Testis (tissue), 3 donors: ENCODE data around the gene CLASRP. TPM values are rescaled to one million over a fixed set of nuclear protein-coding genes. Genes with fewer than 3 reads are reported as not detected.

Experiments used
- DNase-seq: peaks from one replicate; pipeline ENCODE4 v3.0.0-alpha.2; 2019
- H3K27ac ChIP-seq, 2 donors: fragments of 200-600 bp; sonication (generic); one replicate each; pipeline ENCODE4 v1.5.1; 2019
- H3K27me3 ChIP-seq: fragments of 200-600 bp; sonication (generic); one replicate; pipeline ENCODE4 v1.5.1; 2019
- H3K36me3 ChIP-seq: fragments of 200-600 bp; sonication (generic); one replicate; pipeline ENCODE4 v1.5.1; 2017; ENCODE audit warnings: low read depth; ENCODE audit errors: missing control alignments
- H3K4me1 ChIP-seq: fragments of 200-600 bp; sonication (generic); one replicate; pipeline ENCODE4 v1.5.1; 2019
- H3K4me3 ChIP-seq, 2 donors: fragments of 200-600 bp; sonication (generic); one replicate each; pipeline ENCODE4 v1.5.1; 2017 to 2019
- H3K9me3 ChIP-seq: fragments of 200-600 bp; sonication (generic); one replicate; pipeline ENCODE4 v1.5.1; 2017
- POLR2A ChIP-seq: fragments of 450-650 bp; IDR thresholded peaks from one replicate; pipeline ENCODE4 v1.6.1; 2017; ENCODE audit warnings: antibody characterized with exemption, mild to moderate bottlenecking, moderate library complexity
- WGBS, 2 donors: methylation state at CpG; one replicate each; pipeline ENCODE4 v1.1.5; 2018; 5-methylcytosine and 5-hydroxymethylcytosine counted together
- intact Hi-C: fragments of 100-400 bp; cut with DNase I; formaldehyde crosslinking; loops from one replicate; pipeline ENCODE4 v1.15.1; 2023; ENCODE audit warnings: low total_unique reads
- polyA plus RNA-seq: library from polyadenylated mRNA; stranded (reverse); fragments of 350-450 nt; fragmentation: Illumina TruSeq; extraction: RNeasy Lipid Tissue Mini Kit (QIAGEN cat#74804); gene quantifications from one replicate; pipeline ENCODE4 v1.2.3, GENCODE V29; 2014; ENCODE audit warnings: low read depth, low replicate concordance; ENCODE audit not compliant: insufficient read depth
- total RNA-seq, 2 donors: library from RNA; depleted of rRNA; stranded (reverse); fragments of >200 nt; gene quantifications; one replicate each; pipeline ENCODE4 v1.2.3, GENCODE V29; 2016
- TF ChIP-seq, protein P1 (sequence below), 3 experiments: fragments of 450-650 bp in 2 of 3; fragments of 200-600 bp in 1 of 3; sonication (generic) in 1 of 3; IDR thresholded peaks; one replicate each; pipeline ENCODE4 v1.5.1; 2016 to 2019; ENCODE audit warnings: antibody characterized with exemption in 3 of 3, mild to moderate bottlenecking in 2 of 3, moderate library complexity in 1 of 3

The CLASRP gene
- total and polyA plus RNA-seq, 3 donors from 2014 or later, result 76.1 to 132 (median 113) TPM

DNA sequence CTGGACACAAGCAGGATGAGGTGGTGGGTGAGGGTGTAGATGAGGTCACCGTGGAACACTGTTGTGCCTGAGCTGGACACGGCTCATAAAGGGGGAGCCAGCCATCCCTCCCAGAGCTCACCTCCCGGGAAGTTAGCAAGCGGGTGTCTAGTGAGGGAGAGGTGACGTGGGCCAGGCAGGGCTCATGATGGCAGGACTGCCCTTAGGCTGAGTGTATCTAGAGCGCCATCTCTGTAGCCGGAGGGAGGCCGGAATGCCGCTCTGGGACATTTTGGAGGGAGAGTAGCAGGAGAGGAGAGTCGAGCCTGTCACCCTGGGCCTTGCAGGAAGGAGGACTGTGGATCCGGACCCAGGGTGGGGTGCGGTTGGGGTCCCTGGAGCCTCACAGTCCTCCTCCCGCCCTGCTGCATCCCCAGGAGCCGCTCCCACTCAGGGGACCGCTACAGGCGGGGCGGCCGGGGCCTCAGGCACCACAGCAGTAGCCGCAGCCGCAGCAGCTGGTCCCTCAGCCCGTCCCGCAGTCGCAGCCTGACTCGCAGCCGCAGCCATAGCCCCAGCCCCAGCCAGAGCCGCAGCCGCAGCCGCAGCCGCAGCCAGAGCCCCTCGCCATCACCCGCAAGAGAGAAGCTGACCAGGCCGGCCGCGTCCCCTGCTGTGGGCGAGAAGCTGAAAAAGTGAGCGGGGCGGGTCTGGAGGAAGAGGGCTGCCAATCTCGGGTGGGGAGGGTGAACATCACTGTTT, 28.2 kb downstream of the CLASRP start:
- no peak for TF ChIP-seq POLR2A
- TF ChIP-seq, protein P1, sequence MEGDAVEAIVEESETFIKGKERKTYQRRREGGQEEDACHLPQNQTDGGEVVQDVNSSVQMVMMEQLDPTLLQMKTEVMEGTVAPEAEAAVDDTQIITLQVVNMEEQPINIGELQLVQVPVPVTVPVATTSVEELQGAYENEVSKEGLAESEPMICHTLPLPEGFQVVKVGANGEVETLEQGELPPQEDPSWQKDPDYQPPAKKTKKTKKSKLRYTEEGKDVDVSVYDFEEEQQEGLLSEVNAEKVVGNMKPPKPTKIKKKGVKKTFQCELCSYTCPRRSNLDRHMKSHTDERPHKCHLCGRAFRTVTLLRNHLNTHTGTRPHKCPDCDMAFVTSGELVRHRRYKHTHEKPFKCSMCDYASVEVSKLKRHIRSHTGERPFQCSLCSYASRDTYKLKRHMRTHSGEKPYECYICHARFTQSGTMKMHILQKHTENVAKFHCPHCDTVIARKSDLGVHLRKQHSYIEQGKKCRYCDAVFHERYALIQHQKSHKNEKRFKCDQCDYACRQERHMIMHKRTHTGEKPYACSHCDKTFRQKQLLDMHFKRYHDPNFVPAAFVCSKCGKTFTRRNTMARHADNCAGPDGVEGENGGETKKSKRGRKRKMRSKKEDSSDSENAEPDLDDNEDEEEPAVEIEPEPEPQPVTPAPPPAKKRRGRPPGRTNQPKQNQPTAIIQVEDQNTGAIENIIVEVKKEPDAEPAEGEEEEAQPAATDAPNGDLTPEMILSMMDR (IDR thresholded peaks at IDR 0.05), result no peak
- Histone ChIP-seq H3K36me3 (no peaks in the 10 kb centered on the region), H3K4me3 (no peak overlapping the region), H3K9me3 (no peaks in the 10 kb centered on the region), H3K4me1 (no peaks in the 10 kb centered on the region), H3K27me3 (no peaks in the 10 kb centered on the region), H3K27ac (no peak overlapping the region)
- 91 to 95% methylated on average over 9 to 36 of the region's 38 CpGs for WGBS, 2 donors
- DNase-seq, result no peak
- intact Hi-C loops, result no loop called here

DNA sequence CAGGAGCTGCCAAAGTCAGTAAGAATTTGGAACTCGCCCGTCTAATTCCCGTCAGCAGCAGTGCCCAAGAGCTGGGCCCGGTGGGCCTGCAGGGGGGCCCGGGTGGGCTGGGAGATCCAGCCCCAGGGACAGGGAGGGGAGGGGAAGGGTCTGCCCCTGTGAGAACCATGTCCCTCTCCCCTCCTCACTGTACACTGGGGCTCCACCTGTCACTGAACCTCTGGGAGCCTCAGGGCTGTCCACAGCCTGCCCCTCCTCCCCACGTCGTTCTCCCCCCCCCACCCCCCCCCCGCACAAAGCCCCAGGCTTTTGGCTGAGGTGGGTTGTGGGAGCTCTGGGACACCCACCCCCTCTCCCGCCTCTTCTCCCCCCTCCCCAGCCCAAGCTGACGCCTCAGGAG, 29.2 kb downstream of the CLASRP start:
- TF ChIP-seq, protein P1 (IDR thresholded peaks at IDR 0.05), result no peak
- no peak for TF ChIP-seq POLR2A
- H3K27me3 ChIP-seq, result no peaks in the 10 kb centered on the region
- H3K9me3 ChIP-seq, result no peaks in the 10 kb centered on the region
- intact Hi-C loops, result no loop called here
- WGBS, 2 donors, result 88 to 90% methylated on average over 5 to 10 of the region's 10 CpGs
- no peaks in the 10 kb centered on the region for H3K4me1 ChIP-seq
- H3K4me3 ChIP-seq, result no peak overlapping the region
- H3K36me3 ChIP-seq, result no peaks in the 10 kb centered on the region
- DNase-seq, result no peak
- H3K27ac ChIP-seq, result no peak overlapping the region

DNA sequence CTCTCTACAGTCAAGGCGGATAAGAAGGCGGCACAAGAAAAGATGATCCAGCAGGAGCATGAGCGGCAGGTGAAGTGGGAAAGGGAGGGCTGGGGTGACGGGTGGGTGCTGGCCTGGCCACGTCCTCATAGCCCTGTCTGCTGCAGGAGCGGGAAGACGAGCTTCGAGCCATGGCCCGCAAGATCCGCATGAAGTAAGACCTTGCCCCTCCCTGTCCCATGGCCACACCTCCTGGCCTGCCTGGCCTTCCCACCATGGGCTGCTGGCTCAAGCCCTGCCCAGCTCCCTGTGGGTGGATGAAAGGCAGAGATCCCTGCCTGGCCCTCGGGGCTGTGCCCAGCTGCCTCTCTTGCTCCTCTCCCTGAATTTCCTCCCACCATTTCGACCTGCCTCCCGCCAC, 30.2 kb downstream of the CLASRP start:
- TF ChIP-seq, protein P1 (IDR thresholded peaks at IDR 0.05), result no peak
- no peak for TF ChIP-seq POLR2A
- peak; percentile 39 for DNase-seq
- H3K4me3 ChIP-seq, result no peak overlapping the region
- intact Hi-C loops, result no loop called here
- no peaks in the 10 kb centered on the region for H3K4me1 ChIP-seq
- no peak overlapping the region for H3K27ac ChIP-seq
- WGBS, 2 donors, result 82% methylated on average over 13 of the region's 13 CpGs
- H3K36me3 ChIP-seq, result no peaks in the 10 kb centered on the region
- H3K27me3 ChIP-seq, result no peaks in the 10 kb centered on the region
- H3K9me3 ChIP-seq, result no peaks in the 10 kb centered on the region

DNA sequence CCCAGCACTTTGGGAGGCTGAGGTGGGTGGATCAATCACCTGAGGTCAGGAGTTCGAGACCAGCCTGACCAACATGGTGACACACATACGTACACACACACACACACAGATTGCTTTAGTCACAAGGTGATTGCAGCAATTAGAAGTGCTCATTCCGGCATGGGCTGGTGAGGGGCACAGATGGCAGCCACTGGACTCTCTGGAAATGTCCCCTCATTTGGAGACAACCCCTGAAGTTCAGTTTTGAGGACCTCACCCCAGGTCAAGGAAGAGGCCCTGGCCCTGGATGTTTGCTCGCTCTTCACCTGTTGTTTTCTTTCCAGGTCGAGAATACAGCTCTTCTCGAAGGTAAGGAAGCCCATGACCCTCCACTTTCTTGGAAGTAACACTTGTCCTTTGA, 31.4 kb downstream of the CLASRP start:
- no peak for DNase-seq
- intact Hi-C loops, result no loop called here
- Histone ChIP-seq H3K4me1 (peaks cover 1% of the 10 kb centered on the region), H3K27ac (no peak overlapping the region), H3K9me3 (no peaks in the 10 kb centered on the region), H3K36me3 (no peaks in the 10 kb centered on the region), H3K4me3 (no peak overlapping the region), H3K27me3 (no peaks in the 10 kb centered on the region)
- WGBS, 2 donors, result 82 to 88% methylated on average over 4 to 6 of the region's 6 CpGs
- no peak for TF ChIP-seq POLR2A
- TF ChIP-seq, protein P1 (IDR thresholded peaks at IDR 0.05), result no peak
